PC-3 (cell line): Measurements from ENCODE around the gene TMEM225.

Source experiments
- EZH2 ChIP-seq: fragments of 300-600 bp; sonication (generic); IDR thresholded peaks from one replicate; pipeline ENCODE4 v1.6.1; 2017; ENCODE audit warnings: antibody characterized with exemption, mild to moderate bottlenecking, low read length; ENCODE audit not compliant: unreplicated experiment
- TF ChIP-seq, protein P1 (sequence below): fragments of 300-600 bp; sonication (generic); conservative IDR thresholded peaks from 2 replicates; pipeline ENCODE4 v1.5.1; 2017; ENCODE audit warnings: antibody characterized with exemption, low read depth, mild to moderate bottlenecking, low read length

DNA sequence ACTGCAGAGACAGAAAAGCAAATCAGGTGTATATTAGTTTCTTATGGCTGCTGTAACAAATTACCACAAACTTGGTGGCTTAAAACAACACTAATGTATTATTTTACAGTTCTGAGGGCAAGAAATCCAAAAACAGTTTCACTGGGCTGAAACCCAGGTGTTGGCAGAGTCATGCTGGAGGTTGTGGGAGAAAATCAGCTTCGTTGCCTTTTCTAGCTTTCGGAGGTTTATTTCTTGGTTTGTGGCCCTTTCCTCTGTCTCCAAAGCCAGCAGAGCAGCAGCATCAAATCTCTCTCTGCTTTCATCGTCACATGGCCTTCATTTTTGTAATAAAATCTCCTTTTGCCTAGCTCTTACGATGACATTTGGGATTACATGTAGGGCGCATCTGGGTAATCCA is 46.3 kb downstream of the TMEM225 start:
- TF ChIP-seq, protein P1, sequence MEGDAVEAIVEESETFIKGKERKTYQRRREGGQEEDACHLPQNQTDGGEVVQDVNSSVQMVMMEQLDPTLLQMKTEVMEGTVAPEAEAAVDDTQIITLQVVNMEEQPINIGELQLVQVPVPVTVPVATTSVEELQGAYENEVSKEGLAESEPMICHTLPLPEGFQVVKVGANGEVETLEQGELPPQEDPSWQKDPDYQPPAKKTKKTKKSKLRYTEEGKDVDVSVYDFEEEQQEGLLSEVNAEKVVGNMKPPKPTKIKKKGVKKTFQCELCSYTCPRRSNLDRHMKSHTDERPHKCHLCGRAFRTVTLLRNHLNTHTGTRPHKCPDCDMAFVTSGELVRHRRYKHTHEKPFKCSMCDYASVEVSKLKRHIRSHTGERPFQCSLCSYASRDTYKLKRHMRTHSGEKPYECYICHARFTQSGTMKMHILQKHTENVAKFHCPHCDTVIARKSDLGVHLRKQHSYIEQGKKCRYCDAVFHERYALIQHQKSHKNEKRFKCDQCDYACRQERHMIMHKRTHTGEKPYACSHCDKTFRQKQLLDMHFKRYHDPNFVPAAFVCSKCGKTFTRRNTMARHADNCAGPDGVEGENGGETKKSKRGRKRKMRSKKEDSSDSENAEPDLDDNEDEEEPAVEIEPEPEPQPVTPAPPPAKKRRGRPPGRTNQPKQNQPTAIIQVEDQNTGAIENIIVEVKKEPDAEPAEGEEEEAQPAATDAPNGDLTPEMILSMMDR = no peak
- TF ChIP-seq EZH2 = no peak
